Stimulated activated memory B cell treated with anti-CD40 and anti-IgM and Interleukin-4, amounts not matched to agents 10 μg/mL and 1 μg/mL and 100 μg/mL, for 72 hours (primary cell): ENCODE measurements around the gene NOL12.

Experiments
- ATAC-seq: fragments of 150-1000 bp; cut with Tn5 transposase; 2 replicates; pipeline ENCODE4 v1.10.0; 2021
- H3K27ac Mint-ChIP-seq: one replicate; pipeline ENCODE4 v1.8.0; 2022; ENCODE audit warnings: mild to moderate bottlenecking, mixed read lengths
- H3K27me3 Mint-ChIP-seq: one replicate; pipeline ENCODE4 v1.8.0; 2022; ENCODE audit warnings: mixed read lengths
- H3K36me3 Mint-ChIP-seq: one replicate; pipeline ENCODE4 v1.8.0; 2022; ENCODE audit warnings: mixed read lengths
- H3K4me1 Mint-ChIP-seq: one replicate; pipeline ENCODE4 v1.8.0; 2022; ENCODE audit warnings: mixed read lengths
- H3K4me3 Mint-ChIP-seq: one replicate; pipeline ENCODE4 v1.8.0; 2022; ENCODE audit warnings: mild to moderate bottlenecking, moderate library complexity, mixed read lengths
- H3K9me3 Mint-ChIP-seq: one replicate; pipeline ENCODE4 v1.8.0; 2022; ENCODE audit warnings: mixed read lengths

Gene NOL12

DNA sequence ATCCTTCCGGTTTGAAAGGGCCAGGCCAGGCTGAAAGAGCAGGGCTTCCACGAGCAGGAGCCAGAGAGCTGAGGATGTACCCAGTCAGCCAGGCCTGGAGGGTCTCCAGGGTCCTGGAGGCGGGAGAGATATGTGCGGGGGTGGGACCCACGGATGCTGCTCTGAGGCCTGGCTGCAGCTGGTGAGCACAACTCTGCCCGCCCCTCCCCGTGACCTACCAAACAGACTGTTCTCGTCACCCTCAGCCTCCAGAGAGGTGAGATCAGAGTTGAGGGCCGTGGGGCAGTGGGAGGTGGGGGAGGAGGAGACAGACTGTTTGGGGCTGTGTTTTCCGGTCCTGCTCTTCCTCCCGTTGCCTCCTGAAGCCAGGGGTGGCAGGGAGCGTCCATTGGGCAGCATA lies 52.9 kb downstream of the NOL12 start:
- Mint-ChIP-seq H3K4me3 (no peak overlapping the region), H3K4me1 (no peaks in the 10 kb centered on the region), H3K27me3 (no peaks in the 10 kb centered on the region), H3K27ac (no peak overlapping the region), H3K36me3 (no peaks in the 10 kb centered on the region), H3K9me3 (peaks cover 3% of the 10 kb centered on the region)
- no peak for ATAC-seq

DNA sequence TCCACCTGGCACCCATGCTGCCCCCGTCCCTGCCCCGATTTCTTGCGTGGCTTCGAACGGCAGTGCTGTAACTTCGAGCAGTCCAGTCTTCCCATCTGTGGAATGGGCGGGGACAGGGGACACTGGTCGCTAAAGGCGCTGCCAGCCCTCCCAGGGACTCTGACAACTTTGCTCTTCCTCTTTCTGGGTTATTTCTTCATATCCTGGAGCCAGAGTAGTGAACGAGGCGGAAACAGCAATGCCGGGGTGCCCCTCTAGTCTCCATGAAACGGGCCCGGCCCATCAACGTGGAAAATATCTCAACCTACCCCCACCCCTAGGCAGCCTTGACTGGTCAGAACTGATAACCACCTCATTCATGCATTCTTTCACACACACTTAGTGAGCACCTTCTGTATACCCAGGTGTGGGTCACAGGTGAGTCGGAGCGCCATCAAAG lies 53.5 kb downstream of the NOL12 start:
- Mint-ChIP-seq H3K4me3 (no peak overlapping the region), H3K4me1 (no peaks in the 10 kb centered on the region), H3K9me3 (peaks cover 3% of the 10 kb centered on the region), H3K36me3 (no peaks in the 10 kb centered on the region), H3K27ac (no peak overlapping the region), H3K27me3 (no peaks in the 10 kb centered on the region)
- ATAC-seq = no peak

DNA sequence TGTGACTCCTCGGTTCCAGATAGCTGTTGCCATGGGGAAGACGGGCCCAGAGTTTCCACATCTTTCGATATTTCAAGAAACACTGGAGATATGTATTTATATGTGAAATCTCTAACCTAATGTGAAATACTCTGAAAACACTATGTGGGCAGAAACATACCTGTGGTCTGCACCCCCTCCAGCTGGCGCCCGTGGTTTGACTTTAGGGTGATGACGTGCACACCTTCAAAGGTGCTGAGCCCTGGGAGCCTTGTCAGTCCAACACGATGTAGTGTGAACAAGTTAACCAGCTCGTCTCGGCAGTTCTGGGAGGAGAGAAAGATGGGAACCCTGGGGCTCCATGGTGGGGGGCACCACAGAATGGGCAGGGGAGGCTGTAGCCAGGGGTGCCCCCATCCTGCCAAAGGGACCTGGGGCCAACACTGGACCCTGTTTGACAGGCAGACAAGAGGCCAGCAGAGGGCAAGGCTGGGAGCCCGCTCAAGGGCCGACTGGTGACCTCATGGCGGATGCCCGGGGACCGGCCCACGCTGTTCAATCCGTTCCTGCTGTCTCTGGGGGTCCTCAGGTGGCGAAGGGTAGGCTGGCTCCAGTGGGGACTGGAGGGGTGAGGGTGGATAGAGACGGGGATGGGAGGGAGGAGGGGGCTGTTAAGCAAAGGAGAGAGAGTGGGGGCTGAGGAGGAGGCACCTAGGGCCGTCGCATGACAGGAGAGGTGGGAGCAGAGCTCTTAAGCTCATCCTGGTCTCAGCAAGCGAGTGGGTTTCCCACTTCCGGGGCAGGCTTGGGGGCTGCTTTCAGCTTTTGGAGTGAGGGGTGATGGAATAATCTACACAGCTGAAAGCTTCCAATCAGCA lies 54.5 kb downstream of the NOL12 start:
- no peak for ATAC-seq
- Mint-ChIP-seq H3K9me3 (peaks cover 3% of the 10 kb centered on the region), H3K27me3 (no peaks in the 10 kb centered on the region), H3K4me1 (peaks cover 8% of the 10 kb centered on the region), H3K27ac (no peak overlapping the region), H3K36me3 (no peaks in the 10 kb centered on the region), H3K4me3 (no peak overlapping the region)

DNA sequence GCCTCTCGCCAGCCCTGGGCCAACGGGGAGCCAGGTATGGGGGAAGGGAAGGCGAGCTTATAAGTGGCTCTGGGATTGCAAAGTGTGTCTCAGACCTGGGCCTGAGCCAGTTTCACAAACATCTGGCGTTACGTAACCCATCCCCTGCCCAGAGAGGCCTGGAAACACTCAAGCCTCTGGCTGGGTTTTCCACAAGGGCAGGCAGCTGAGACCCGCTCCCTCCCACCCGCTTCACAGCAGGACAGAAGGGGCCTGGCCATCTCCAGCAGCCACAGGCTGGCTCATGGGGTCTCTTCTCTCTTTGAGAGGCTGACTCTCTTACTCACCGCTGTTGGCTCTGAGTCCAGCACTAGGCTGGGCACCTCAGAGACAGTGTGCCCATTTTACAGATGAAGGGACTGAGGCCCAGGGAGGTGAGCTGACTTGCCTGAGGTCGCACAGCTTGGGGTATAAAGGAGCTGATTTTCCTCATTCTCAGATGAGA lies 55.2 kb downstream of the NOL12 start:
- Mint-ChIP-seq H3K4me1 (peaks cover 8% of the 10 kb centered on the region), H3K4me3 (no peak overlapping the region), H3K9me3 (peaks cover 3% of the 10 kb centered on the region), H3K27ac (no peak overlapping the region), H3K27me3 (no peaks in the 10 kb centered on the region), H3K36me3 (no peaks in the 10 kb centered on the region)
- no peak for ATAC-seq

DNA sequence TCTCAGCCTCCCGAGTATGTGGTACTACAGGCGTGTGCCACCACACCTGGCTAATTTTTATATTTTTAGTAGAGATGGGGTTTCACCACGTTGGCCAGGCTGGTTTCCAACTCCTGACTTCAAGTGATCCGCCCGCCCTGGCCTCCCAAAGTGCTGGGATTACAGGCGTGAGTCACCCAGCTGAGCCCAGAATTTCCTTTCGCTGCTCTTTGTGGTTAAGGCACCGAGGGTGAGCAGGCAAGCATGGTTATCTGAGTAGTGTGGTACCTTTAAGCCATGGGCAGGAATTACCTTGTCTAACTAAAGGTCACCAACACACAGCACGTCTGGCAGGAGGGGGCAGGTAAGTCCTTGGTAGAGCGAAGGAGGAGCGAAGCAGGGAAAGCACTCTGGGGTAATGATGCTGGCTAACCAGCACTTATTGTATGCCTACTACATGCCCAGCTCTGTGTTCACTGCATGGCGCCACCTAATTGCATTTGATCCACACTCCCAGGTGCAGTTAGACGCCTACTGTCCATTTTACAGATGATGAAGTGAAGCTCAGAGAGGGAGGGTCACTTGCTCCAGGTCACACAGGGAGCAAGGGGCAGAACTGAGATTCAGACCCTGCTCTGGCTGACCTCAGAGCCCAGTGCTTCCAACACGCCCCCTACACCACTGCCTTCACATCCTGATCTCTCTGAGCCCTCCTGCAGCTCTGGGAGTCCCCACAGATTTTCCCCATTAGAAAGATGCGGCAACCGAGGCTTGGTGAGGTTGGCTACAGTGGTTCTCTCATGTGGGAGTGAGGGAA lies 56.4 kb downstream of the NOL12 start:
- H3K27me3 Mint-ChIP-seq = no peaks in the 10 kb centered on the region
- no peak overlapping the region for H3K27ac Mint-ChIP-seq
- peaks cover 3% of the 10 kb centered on the region for H3K9me3 Mint-ChIP-seq
- no peaks in the 10 kb centered on the region for H3K36me3 Mint-ChIP-seq
- H3K4me3 Mint-ChIP-seq = no peak overlapping the region
- H3K4me1 Mint-ChIP-seq = peaks cover 14% of the 10 kb centered on the region
- no peak for ATAC-seq
